T-helper 17 cell (primary cell): ENCODE results near the gene LIFR. TPM values are rescaled to one million over a fixed set of nuclear protein-coding genes. Genes with fewer than 3 reads are reported as not detected.

Experiments used
- ATAC-seq: fragments of 150-1000 bp; cut with Tn5 transposase; 2 replicates; pipeline ENCODE4 v1.10.0; 2021; ENCODE audit warnings: mild to moderate bottlenecking, moderate library complexity
- DNase-seq, 3 donors: peaks; one replicate each; pipeline versions ENCODE4 v3.0.0 to v3.0.0-alpha.2; 2020 to 2021
- H3K9me3 ChIP-seq: one replicate; pipeline ENCODE4 v1.7.0; 2013; ENCODE audit warnings: low read length, mild to moderate bottlenecking; ENCODE audit not compliant: control insufficient read depth, poor library complexity, severe bottlenecking
- H3K27ac Mint-ChIP-seq: one replicate; pipeline ENCODE4 v1.8.0; 2022; ENCODE audit warnings: mild to moderate bottlenecking, moderate library complexity, mixed read lengths
- H3K27me3 Mint-ChIP-seq: one replicate; pipeline ENCODE4 v1.8.0; 2022; ENCODE audit warnings: mixed read lengths
- H3K36me3 Mint-ChIP-seq: one replicate; pipeline ENCODE4 v1.8.0; 2022; ENCODE audit warnings: low read depth, mixed read lengths
- H3K4me1 Mint-ChIP-seq: one replicate; pipeline ENCODE4 v1.8.0; 2022; ENCODE audit warnings: mild to moderate bottlenecking, mixed read lengths
- H3K4me3 Mint-ChIP-seq: one replicate; pipeline ENCODE4 v1.8.0; 2022; ENCODE audit warnings: mild to moderate bottlenecking, moderate library complexity, mixed read lengths
- total RNA-seq, 4 donors: library from RNA in 2 of 4; stranded (reverse) in 2 of 4; gene quantifications; one replicate each; pipeline ENCODE4 v1.2.3 and lab custom pipeline; 2022 to 2026

The LIFR gene
- total RNA-seq, 2 donors from 2014 or later = 0.27 TPM; not detected in 1

DNA sequence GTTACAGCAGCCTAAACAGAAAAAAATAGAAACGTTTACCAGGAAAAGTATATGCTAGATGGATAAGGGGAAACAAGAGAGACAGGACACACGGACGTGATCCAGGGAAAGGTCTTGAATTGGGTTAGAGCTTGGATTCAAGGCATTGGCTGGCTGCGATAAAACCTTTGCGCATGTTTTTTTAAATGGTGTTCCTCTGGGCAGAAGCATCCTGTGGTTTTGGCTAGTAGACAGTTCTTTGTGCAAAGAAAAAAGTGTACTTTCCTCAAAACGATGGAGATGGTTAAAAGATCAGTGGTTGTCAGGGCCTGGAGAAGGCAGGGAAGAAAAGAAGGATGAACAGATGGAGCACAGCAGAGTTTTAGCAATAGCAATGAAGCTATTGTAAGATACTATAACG lies 37.5 kb upstream of the LIFR start:
- H3K36me3 Mint-ChIP-seq = no peaks in the 10 kb centered on the region
- no peak for ATAC-seq

GRCh38 chr5:38591523-38591849 lies 35.0 kb upstream of the LIFR start:
- H3K27ac Mint-ChIP-seq = no peak overlapping the region

More for the DNA sequence above, 37.5 kb upstream of the LIFR start:
- H3K27me3 Mint-ChIP-seq = peaks cover 39% of the 10 kb centered on the region
- H3K4me3 Mint-ChIP-seq = no peak overlapping the region
- no peaks in the 10 kb centered on the region for H3K9me3 ChIP-seq
- no peak overlapping the region for H3K27ac Mint-ChIP-seq
- H3K4me1 Mint-ChIP-seq = no peaks in the 10 kb centered on the region
- no peak for DNase-seq

DNA sequence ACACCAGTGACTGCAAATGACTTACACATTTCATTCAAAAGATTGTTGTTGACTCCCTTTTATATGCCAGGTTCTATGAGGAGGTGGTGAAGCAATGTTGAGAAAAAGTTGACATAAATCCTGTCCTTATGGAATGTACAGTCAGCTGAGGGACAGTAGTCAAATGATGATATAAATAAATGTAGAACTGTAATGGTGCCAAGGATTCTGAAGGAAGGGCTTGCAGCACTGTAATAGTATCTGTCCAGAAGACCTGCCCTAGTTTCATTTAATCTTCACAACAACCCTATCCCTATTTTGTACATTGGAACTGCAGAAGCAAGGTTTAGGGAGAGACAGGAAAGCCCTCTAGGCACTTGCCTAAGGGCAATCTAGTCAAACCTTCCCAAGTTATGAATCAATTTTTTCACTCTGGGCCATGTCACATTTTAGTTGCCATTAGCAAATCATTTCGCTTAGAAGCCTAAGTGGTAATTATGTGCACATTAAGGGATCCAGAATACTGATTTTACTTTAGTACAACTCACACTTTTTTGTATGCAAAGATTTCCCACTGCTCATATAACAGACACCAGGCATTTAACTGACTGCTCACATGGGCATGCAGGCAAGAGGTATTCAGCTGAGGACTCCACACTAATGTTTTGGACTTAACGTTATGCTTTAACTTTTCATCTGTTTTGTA lies 34.5 kb upstream of the LIFR start:
- ATAC-seq (no peak), DNase-seq (no peak)
- Mint-ChIP-seq H3K27me3 (peaks cover 29% of the 10 kb centered on the region), H3K4me3 (no peak overlapping the region), H3K36me3 (no peaks in the 10 kb centered on the region), H3K27ac (no peak overlapping the region), H3K4me1 (no peaks in the 10 kb centered on the region)
- no peaks in the 10 kb centered on the region for H3K9me3 ChIP-seq

More at GRCh38 chr5:38591523-38591849, 35.0 kb upstream of the LIFR start:
- Mint-ChIP-seq H3K27me3 (peaks cover 24% of the 10 kb centered on the region), H3K36me3 (no peaks in the 10 kb centered on the region), H3K4me1 (no peaks in the 10 kb centered on the region), H3K4me3 (no peak overlapping the region)
- H3K9me3 ChIP-seq = no peaks in the 10 kb centered on the region
- ATAC-seq = no peak
- no peak for DNase-seq

- Mint-ChIP-seq H3K4me3 (no peak overlapping the region), H3K27me3 (peaks cover 30% of the 10 kb centered on the region), H3K36me3 (no peaks in the 10 kb centered on the region), H3K27ac (no peak overlapping the region), H3K4me1 (no peaks in the 10 kb centered on the region)
- DNase-seq = no peak
- H3K9me3 ChIP-seq = no peaks in the 10 kb centered on the region
- no peak for ATAC-seq
Measured at GRCh38 chr5:38589629-38590028, 33.2 kb upstream of the LIFR start.

GRCh38 chr5:38585816-38586215 lies 29.4 kb upstream of the LIFR start:
- Mint-ChIP-seq H3K27ac (no peak overlapping the region), H3K36me3 (no peaks in the 10 kb centered on the region), H3K4me3 (no peak overlapping the region), H3K27me3 (peaks cover 49% of the 10 kb centered on the region), H3K4me1 (peaks cover 4% of the 10 kb centered on the region)
- DNase-seq (no peak), ATAC-seq (no peak)
- H3K9me3 ChIP-seq = no peaks in the 10 kb centered on the region

DNA sequence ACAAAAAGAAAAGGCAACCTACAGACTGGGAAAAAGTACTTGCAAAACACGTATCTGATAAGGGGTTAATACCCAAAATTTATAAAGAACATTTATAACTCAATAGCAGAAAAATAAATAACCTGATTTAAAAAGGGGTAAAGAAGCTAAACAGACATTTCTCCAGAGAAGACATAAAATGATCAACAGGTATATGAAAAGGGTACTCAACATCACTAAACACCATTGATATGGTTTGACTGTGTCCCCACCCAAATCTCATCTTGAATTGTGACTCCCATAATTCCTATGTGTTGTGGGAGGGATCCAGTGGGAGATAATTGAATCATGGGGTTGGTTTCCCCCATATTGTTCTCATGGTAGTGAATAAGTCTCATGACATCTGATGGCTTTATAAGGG lies 27.1 kb upstream of the LIFR start:
- no peak overlapping the region for H3K27ac Mint-ChIP-seq
- no peaks in the 10 kb centered on the region for H3K36me3 Mint-ChIP-seq

GRCh38 chr5:38582975-38583319 lies 26.5 kb upstream of the LIFR start:
- Mint-ChIP-seq H3K36me3 (no peaks in the 10 kb centered on the region), H3K4me1 (peaks cover 4% of the 10 kb centered on the region), H3K27ac (no peak overlapping the region), H3K4me3 (no peak overlapping the region), H3K27me3 (peaks cover 38% of the 10 kb centered on the region)
- ATAC-seq (no peak), DNase-seq (no peak)
- H3K9me3 ChIP-seq = no peaks in the 10 kb centered on the region

More for the DNA sequence above, 27.1 kb upstream of the LIFR start:
- Mint-ChIP-seq H3K27me3 (peaks cover 38% of the 10 kb centered on the region), H3K4me3 (no peak overlapping the region), H3K4me1 (peaks cover 4% of the 10 kb centered on the region)
- DNase-seq (no peak), ATAC-seq (no peak)
- no peaks in the 10 kb centered on the region for H3K9me3 ChIP-seq

DNA sequence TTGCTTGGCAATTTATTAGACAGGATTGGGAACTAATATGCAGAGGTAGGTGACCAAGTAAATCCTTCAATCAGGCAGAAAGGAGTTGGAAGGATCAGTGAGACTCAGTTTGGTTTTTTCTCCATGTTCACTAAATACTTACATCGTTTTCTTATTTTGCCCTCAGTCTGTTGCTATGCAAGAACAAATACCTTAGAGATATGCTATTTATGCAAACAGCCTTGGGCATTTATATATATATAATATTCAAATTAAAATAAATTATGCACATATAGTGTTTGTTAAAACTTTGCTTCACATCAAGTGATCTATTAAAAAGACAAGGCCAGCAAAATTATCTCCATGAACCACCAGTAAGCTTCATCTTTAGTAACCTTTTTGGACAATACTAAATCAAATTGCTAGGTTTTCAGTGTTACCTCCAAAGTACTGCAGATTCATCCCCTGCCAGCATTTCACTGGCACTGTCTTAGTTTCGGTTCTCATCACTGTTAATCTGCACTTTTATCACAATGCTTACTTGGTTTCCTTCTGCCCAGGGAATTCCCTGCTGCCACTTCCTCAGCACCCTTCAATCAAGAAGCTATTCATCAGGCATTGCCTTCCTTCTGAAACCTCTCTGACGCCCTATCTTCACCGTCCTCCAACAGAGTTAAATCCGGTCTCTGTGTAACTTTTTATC lies 26.0 kb upstream of the LIFR start:
- Mint-ChIP-seq H3K4me1 (peaks cover 4% of the 10 kb centered on the region), H3K27me3 (peaks cover 38% of the 10 kb centered on the region), H3K4me3 (no peak overlapping the region), H3K36me3 (no peaks in the 10 kb centered on the region), H3K27ac (no peak overlapping the region)
- ATAC-seq (no peak), DNase-seq (no peak)
- H3K9me3 ChIP-seq = no peaks in the 10 kb centered on the region

DNA sequence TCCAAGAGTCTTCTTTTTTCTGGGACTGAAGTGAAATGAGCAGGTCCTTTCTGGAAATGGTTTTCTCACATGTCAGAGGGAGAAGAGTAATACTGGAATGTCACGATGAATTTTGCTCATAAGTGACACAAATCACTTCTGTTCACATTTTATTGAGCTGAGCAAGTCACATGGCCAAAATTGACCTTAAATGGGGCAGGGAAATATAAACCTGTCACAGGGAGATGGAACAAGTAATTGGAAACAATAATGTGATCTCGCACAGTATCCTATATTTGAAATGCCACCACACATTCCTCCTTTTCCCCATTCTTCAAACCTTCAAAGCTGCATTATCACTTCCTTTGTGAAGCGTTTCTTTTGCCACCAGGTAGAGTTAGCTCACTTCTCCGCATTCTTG lies 25.2 kb upstream of the LIFR start:
- Mint-ChIP-seq H3K27ac (no peak overlapping the region), H3K36me3 (no peaks in the 10 kb centered on the region), H3K4me1 (peaks cover 4% of the 10 kb centered on the region), H3K4me3 (no peak overlapping the region), H3K27me3 (peaks cover 38% of the 10 kb centered on the region)
- ATAC-seq (no peak), DNase-seq (no peak)
- no peaks in the 10 kb centered on the region for H3K9me3 ChIP-seq

GRCh38 chr5:38579105-38579504 lies 22.7 kb upstream of the LIFR start:
- H3K9me3 ChIP-seq = no peaks in the 10 kb centered on the region
- peaks cover under 1% of the 10 kb centered on the region for H3K36me3 Mint-ChIP-seq
- no peak overlapping the region for H3K27ac Mint-ChIP-seq
- no peak for ATAC-seq
- DNase-seq = no peak
- peaks cover 43% of the 10 kb centered on the region for H3K27me3 Mint-ChIP-seq
- H3K4me1 Mint-ChIP-seq = peaks cover 4% of the 10 kb centered on the region
- no peak overlapping the region for H3K4me3 Mint-ChIP-seq

- ATAC-seq (no peak), DNase-seq (no peak)
- H3K4me3 Mint-ChIP-seq = no peak overlapping the region
- peaks cover 2% of the 10 kb centered on the region for H3K4me1 Mint-ChIP-seq
- H3K27ac Mint-ChIP-seq = no peak overlapping the region
- no peaks in the 10 kb centered on the region for H3K9me3 ChIP-seq
- peaks cover 27% of the 10 kb centered on the region for H3K27me3 Mint-ChIP-seq
- H3K36me3 Mint-ChIP-seq = peaks cover 5% of the 10 kb centered on the region
Measured at GRCh38 chr5:38576961-38577684, 20.7 kb upstream of the LIFR start.

GRCh38 chr5:38576442-38576841 lies 20.0 kb upstream of the LIFR start:
- H3K36me3 Mint-ChIP-seq = peaks cover 5% of the 10 kb centered on the region
- no peak overlapping the region for H3K27ac Mint-ChIP-seq
- H3K4me1 Mint-ChIP-seq = peaks cover 2% of the 10 kb centered on the region
- H3K27me3 Mint-ChIP-seq = peaks cover 21% of the 10 kb centered on the region
- DNase-seq (no peak), ATAC-seq (no peak)
- H3K4me3 Mint-ChIP-seq = no peak overlapping the region
- H3K9me3 ChIP-seq = no peaks in the 10 kb centered on the region

DNA sequence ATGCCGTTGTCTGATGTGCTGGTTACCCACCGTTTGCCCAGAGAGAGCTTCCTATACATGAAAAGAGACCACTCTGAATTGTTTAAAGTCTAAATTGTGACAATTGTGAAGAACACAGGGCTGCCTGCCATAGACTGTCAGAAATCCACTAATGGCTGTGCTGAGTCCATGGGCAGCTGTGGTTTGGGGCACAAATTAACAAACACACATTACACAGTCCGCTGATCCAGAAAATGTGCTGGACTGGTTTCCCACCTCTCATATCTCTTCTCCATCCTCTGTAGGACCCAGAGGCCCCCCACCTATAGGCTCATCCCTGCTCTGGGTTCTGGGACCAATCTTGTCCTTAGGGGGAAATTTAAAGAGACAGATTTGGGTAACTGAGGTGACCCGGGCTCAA lies 19.0 kb upstream of the LIFR start:
- H3K4me3 Mint-ChIP-seq = no peak overlapping the region

More for the DNA sequence above, 19.0 kb upstream of the LIFR start:
- Mint-ChIP-seq H3K27me3 (peaks cover 17% of the 10 kb centered on the region), H3K4me1 (peaks cover 2% of the 10 kb centered on the region), H3K36me3 (peaks cover 5% of the 10 kb centered on the region), H3K27ac (no peak overlapping the region)
- H3K9me3 ChIP-seq = no peaks in the 10 kb centered on the region
- ATAC-seq (no peak), DNase-seq (no peak)
